ENCODE results near the gene ST8SIA5.

ST8SIA5 gene

DNA sequence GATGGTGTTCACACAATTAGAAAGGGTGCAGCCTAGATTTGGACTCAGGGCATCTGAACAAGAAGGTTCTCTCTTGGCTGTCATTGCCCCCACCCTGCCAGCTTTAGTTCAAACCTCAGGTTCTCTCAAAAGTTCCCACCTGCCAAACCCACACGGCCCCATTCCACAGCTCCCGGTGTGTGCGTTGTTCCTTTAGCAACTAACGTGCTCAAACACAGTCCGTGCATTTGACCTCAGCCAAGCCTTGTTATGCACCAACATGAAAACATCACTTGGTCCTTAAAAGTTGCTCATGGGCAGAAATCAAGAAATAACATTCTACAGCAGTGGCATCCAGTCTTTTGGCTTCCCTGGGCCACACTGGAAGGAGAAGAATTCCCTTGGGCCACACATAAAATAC lies 131.8 kb downstream of the ST8SIA5 start:
- no peak for DNase-seq (ENCODE audit: low read depth)

DNA sequence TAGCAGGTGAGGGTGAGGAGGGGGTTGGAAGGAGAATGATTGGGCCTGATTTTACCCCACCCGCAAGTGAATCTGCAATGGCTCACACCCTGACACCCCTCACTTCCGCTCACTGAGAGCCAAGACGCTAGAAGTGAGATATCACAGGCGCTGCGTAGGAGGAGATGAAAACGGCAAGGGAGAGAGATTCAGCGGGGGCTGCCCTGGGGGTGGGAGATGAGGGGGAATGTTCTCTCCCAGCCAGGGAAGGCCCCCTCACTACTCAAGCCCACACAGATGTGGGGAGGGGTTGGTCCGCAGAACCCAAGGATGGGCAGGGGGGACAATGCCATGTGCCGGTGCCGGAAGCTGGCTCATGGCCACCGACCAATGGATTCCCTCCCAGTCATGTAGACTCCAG lies 132.7 kb downstream of the ST8SIA5 start:
- no peak for DNase-seq (ENCODE audit: low read depth)

DNA sequence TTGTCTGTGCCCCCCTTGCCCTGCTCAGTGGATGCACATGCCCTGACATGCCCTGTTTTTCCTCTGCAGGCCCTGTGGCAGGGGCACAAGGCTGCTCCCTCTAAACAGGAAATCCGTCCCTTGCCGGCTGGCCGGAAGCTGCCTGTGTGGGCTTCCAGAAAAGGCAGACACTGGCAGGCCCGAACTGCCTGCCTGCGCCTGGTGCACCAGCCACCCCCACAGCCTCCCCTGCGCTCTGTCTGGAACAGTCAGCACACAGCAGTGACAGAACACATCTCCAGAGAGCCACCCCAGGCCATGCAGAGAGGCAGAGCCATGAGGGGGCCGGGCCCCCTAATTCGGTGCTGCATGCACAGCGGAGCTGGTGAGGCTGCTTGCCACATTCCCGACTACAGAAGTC lies 133.3 kb downstream of the ST8SIA5 start:
- DNase-seq (ENCODE audit: low read depth), result no peak

DNA sequence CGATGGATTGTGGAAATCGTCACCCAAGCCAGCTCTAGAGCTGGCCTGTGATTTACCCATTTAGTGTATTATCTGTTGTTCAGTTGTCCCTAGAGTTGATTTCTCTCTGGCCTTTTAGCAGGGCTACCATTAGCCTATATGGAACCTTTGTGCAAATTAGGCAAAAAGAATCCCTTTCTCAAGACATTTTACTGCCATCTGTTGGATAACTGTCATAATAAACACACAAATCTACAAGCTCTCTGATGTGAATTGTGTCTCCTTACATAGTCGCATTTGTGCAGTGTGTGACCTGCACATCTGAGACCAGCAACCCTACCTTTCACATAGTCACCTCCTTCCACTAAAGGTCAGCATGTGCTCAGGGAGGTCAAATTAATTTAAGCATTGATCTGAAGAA lies 133.9 kb downstream of the ST8SIA5 start:
- no peak for DNase-seq (ENCODE audit: low read depth)

DNA sequence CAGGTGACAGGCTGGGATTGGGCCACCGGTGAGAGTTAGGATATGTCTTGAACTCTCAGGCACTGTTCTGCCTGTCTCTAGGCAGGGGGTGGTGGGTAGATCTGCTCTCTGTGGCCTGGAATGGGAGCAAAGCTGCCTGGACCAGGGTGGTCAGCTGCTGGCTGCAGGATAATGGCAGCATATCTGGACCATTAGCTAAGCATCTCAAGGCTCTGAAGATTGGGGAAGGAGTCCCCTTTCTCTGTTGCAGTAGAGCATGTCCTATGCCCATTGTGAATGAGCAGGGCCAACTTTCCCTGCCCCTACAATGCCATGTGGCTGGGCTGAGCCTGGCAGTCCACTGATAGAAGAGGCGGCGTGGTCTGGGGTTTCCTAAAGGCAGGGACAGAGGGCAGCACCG lies 134.4 kb downstream of the ST8SIA5 start:
- no peak for DNase-seq (ENCODE audit: low read depth)

DNA sequence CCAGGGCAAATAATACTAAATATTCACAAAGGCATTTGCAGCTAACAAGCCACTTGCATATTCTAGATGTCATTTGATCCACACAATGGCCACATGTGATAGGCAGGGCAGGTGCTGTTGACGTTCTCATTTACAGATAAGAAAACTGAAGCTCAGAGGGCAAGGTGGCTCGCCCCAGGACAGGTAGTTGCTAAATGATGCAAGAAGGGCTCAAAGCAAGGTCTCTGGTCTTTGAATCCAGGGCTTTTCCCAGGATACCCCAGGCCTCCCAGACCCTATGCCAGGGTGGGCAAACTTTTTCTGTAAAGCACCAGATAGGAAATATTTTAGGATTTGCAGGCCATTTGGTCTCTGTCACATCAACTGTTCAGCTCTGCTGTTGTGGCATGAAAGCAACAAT lies 135.0 kb downstream of the ST8SIA5 start:
- no peak for DNase-seq (ENCODE audit: low read depth)

DNA sequence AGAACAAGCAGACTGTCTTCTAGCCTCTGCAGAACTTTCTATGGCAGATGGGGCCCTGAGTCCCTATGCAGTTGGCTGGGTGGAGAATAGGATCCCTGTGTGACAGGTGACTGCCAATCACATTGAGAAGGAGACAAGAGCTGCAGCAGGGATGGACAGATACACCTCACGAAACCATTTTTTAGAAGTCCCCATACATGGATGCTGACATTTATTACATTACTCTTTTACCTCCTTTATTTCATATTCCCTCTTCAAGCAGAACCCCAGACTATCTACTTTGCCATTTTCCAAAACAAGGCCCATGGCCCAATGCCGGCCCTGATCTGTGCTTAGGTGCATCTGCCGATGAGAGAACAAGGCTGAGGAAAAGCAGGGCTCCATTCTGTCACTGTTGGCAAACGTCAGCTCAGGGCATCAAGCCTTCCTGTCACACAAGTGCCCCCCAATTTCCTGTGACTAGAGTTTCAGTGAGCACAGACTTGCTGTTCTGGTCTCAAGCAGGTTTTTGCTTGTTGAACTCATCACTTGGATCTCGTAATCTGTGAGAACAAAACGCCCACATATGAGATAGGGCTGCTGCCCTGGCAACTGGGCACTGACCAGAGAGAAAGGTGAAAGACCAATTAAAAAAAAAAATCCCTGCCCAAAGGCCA lies 135.6 kb downstream of the ST8SIA5 start:
- DNase-seq (ENCODE audit: low read depth), result no peak

DNA sequence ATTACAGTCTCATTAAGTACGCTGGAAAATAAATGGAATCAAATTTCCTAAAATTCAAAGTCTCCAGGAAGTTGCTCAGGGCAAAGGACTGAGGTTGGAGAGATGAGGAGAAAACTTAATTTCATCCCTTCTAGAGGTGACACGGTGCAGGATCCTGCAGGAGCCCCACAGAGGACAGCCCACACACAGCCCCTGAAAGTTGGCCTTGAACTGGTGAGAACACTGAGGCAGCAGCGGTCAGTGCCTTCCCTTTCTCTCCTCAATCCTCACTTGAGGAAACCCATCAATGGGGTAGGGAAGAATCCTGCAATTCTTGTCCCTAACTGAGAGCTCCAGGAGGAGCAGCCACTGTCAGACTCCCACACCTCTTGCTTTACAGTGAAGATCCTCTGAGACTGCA lies 137.3 kb downstream of the ST8SIA5 start:
- DNase-seq (ENCODE audit: low read depth), result no peak
